HepG2 (cell line): ENCODE measurements around the gene ARTN. TPM values are rescaled to one million over a fixed set of nuclear protein-coding genes. Genes with fewer than 3 reads are reported as not detected.
A peak's percentile ranks its signal among the peaks of the same experiment; 100 is the strongest.

Experiments used
- AHR ChIP-seq: IDR thresholded peaks from 2 replicates; pipeline ENCODE4 v1.6.1; 2018; ENCODE audit warnings: missing genetic modification reagents, missing compliant biosample characterization
- ATF3 ChIP-seq: sonication (generic); formaldehyde crosslinking; IDR thresholded peaks from 2 replicates; pipeline ENCODE4 v1.4.0; 2020; ENCODE audit warnings: missing genetic modification reagents
- ATF4 ChIP-seq, 2 experiments: fragments of 450-650 bp in 1 of 2; sonication (generic) in 1 of 2; formaldehyde crosslinking; IDR thresholded peaks; 2 replicates each; pipeline versions ENCODE4 v1.5.0 to v1.8.0; 2020 to 2022; ENCODE audit warnings: mild to moderate bottlenecking in 1 of 2, missing genetic modification reagents in 1 of 2
- CEBPB ChIP-seq: IDR thresholded peaks from 2 replicates; pipeline ENCODE4 v1.6.1; 2011; ENCODE audit warnings: low read depth, low read length, improper control_type of control experiment, borderline replicate concordance
- GABPB1 ChIP-seq: IDR thresholded peaks from 2 replicates; pipeline ENCODE4 v1.6.1; 2016; ENCODE audit warnings: mild to moderate bottlenecking, missing genetic modification reagents, moderate library complexity, missing compliant biosample characterization
- HDAC6 ChIP-seq: fragments of 200-600 bp; sonication (generic); IDR thresholded peaks from 2 replicates; pipeline ENCODE4 v1.7.0; 2017; ENCODE audit warnings: mild to moderate bottlenecking, antibody characterized with exemption, low read length, low read depth
- HIC2 ChIP-seq: sonication (generic); formaldehyde crosslinking; IDR thresholded peaks from 2 replicates; pipeline ENCODE4 v1.9.0; 2022; ENCODE audit warnings: low read depth, missing genetic modification reagents
- HOXA5 ChIP-seq: sonication (generic); formaldehyde crosslinking; IDR thresholded peaks from 2 replicates; pipeline ENCODE4 v1.4.0; 2020; ENCODE audit warnings: missing genetic modification reagents
- IRF2 ChIP-seq: IDR thresholded peaks from 2 replicates; pipeline ENCODE4 v1.6.1; 2018; ENCODE audit warnings: missing genetic modification reagents, missing compliant biosample characterization
- KLF15 ChIP-seq: sonication (generic); formaldehyde crosslinking; IDR thresholded peaks from 2 replicates; pipeline ENCODE4 v1.8.1; 2023; ENCODE audit warnings: borderline replicate concordance, mild to moderate bottlenecking, inconsistent platforms, missing genetic modification reagents, mixed read lengths
- MAZ ChIP-seq, 2 experiments: sonication (generic) in 1 of 2; formaldehyde crosslinking in 1 of 2; IDR thresholded peaks; 2 replicates each; pipeline versions ENCODE4 v1.5.0 to v1.6.1; 2012 to 2020; ENCODE audit warnings: low read depth in 2 of 2, mild to moderate bottlenecking in 2 of 2, borderline replicate concordance in 1 of 2, improper control_type of control experiment in 1 of 2, low read length in 1 of 2, missing genetic modification reagents in 1 of 2, moderate library complexity in 1 of 2
- NAIF1 ChIP-seq: sonication (generic); formaldehyde crosslinking; IDR thresholded peaks from 2 replicates; pipeline ENCODE4 v1.5.0; 2020; ENCODE audit warnings: mild to moderate bottlenecking, missing genetic modification reagents, borderline replicate concordance
- PHF20 ChIP-seq: sonication (generic); formaldehyde crosslinking; IDR thresholded peaks from 2 replicates; pipeline ENCODE4 v1.5.0; 2020; ENCODE audit warnings: mild to moderate bottlenecking, missing genetic modification reagents
- PHF21A ChIP-seq: sonication (generic); formaldehyde crosslinking; IDR thresholded peaks from 2 replicates; pipeline ENCODE4 v1.5.0; 2020; ENCODE audit warnings: mild to moderate bottlenecking, missing genetic modification reagents
- SAP130 ChIP-seq: IDR thresholded peaks from 2 replicates; pipeline ENCODE4 v1.6.1; 2016; ENCODE audit warnings: low read depth
- TSC22D2 ChIP-seq: sonication (generic); formaldehyde crosslinking; IDR thresholded peaks from 2 replicates; pipeline ENCODE4 v1.5.1; 2020; ENCODE audit warnings: missing genetic modification reagents, mild to moderate bottlenecking, borderline replicate concordance
- ZBTB46 ChIP-seq: sonication (generic); formaldehyde crosslinking; IDR thresholded peaks from 2 replicates; pipeline ENCODE4 v1.4.0; 2020; ENCODE audit warnings: mild to moderate bottlenecking, missing genetic modification reagents, borderline replicate concordance
- ZNF121 ChIP-seq: sonication (generic); formaldehyde crosslinking; IDR thresholded peaks from 2 replicates; pipeline ENCODE4 v1.5.0; 2020; ENCODE audit warnings: mild to moderate bottlenecking, missing genetic modification reagents
- ZNF235 ChIP-seq: sonication (generic); formaldehyde crosslinking; IDR thresholded peaks from 2 replicates; pipeline ENCODE4 v1.8.1; 2023; ENCODE audit warnings: mild to moderate bottlenecking, missing genetic modification reagents, borderline replicate concordance
- ZNF253 ChIP-seq: sonication (generic); formaldehyde crosslinking; IDR thresholded peaks from 2 replicates; pipeline ENCODE4 v1.8.0; 2022; ENCODE audit warnings: mild to moderate bottlenecking, missing genetic modification reagents, borderline replicate concordance
- ZNF3 ChIP-seq: IDR thresholded peaks from 2 replicates; pipeline ENCODE4 v1.7.0; 2017; ENCODE audit warnings: inconsistent platforms
- ZNF543 ChIP-seq: sonication (generic); formaldehyde crosslinking; IDR thresholded peaks from 2 replicates; pipeline ENCODE4 v1.4.0; 2020; ENCODE audit warnings: mild to moderate bottlenecking, missing genetic modification reagents
- ZNF556 ChIP-seq: sonication (generic); formaldehyde crosslinking; IDR thresholded peaks from 2 replicates; pipeline ENCODE4 v1.4.0; 2020; ENCODE audit warnings: mild to moderate bottlenecking, missing genetic modification reagents, borderline replicate concordance
- ZNF577 ChIP-seq: sonication (generic); formaldehyde crosslinking; IDR thresholded peaks from 2 replicates; pipeline ENCODE4 v1.4.0; 2020; ENCODE audit warnings: mild to moderate bottlenecking, low read depth, missing genetic modification reagents, borderline replicate concordance
- ZNF720 ChIP-seq: sonication (generic); formaldehyde crosslinking; IDR thresholded peaks from 2 replicates; pipeline ENCODE4 v1.4.0; 2020; ENCODE audit warnings: missing genetic modification reagents
- polyA plus RNA-seq, 8 experiments: library from polyadenylated mRNA; depleted of rRNA in 3 of 8; stranded (reverse) in 7 of 8; unstranded in 1 of 8; fragments of >200 nt; fragmentation: Illumina TruSeq in 4 of 8; extraction: Trizol in 4 of 8; gene quantifications; 2 replicates each; pipeline versions ENCODE4 v1.2.1 to v1.2.3, GENCODE V29; 2011 to 2016; ENCODE audit warnings: low read depth in 4 of 8, missing spikeins in 1 of 8, mixed read lengths in 1 of 8; ENCODE audit not compliant: insufficient read depth in 1 of 8
- total RNA-seq, 5 experiments: library from RNA; depleted of rRNA; stranded (reverse); fragments of >200 nt; fragmentation: Illumina TruSeq; extraction: Trizol; gene quantifications; 2 replicates each; pipeline ENCODE4 v1.2.3, GENCODE V29; 2016; ENCODE audit warnings: low read depth in 1 of 5

The ARTN gene
- total and polyA plus RNA-seq, 2 of the 13 experiments (the other 11 are each of a cell fraction or from before 2014, with no cell fraction given): 0.11 to 0.62 TPM

GRCh38 chr1:43980255-43981134 is 46.9 kb downstream of the ARTN start (continued):
- TF ChIP-seq IRF2 (CRISPR knock-in tag): no peak
- TF ChIP-seq GABPB1 (CRISPR knock-in tag): no peak
- peak; percentile 27; the same call in 1 of the 2 replicates for TF ChIP-seq ZBTB46 (CRISPR knock-in tag)
- no peak for TF ChIP-seq ZNF121
- TF ChIP-seq ZNF235 (CRISPR knock-in tag): no peak
- no peak for TF ChIP-seq HDAC6
- no peak for TF ChIP-seq AHR (CRISPR knock-in tag)
- no peak for TF ChIP-seq ZNF720 (CRISPR knock-in tag)
- TF ChIP-seq TSC22D2 (CRISPR knock-in tag): no peak
- no peak for TF ChIP-seq NAIF1 (CRISPR knock-in tag)
- TF ChIP-seq ZNF253: 0 out of 2 replicates have a peak, but pooled peaks have one; percentile 2
- 0 out of 2 replicates have a peak, but pooled peaks have one; percentile 14 for TF ChIP-seq ZNF556 (CRISPR knock-in tag)
- 0 out of 2 replicates have a peak, but pooled peaks have one; percentile 2 for TF ChIP-seq PHF21A (CRISPR knock-in tag)
- no peak for TF ChIP-seq ATF4 (CRISPR knock-in tag; IDR thresholded peaks at IDR 0.05)
- no peak for TF ChIP-seq ZNF577 (CRISPR knock-in tag)
- no peak for TF ChIP-seq HIC2 (CRISPR knock-in tag)
- TF ChIP-seq SAP130 (CRISPR knock-in tag): peak; percentile 13; the same call in 1 of the 2 replicates
- no peak for TF ChIP-seq MAZ (IDR thresholded peaks at IDR 0.05; ENCODE audit: borderline replicate concordance, low read depth, low read length)
- no peak for TF ChIP-seq MAZ (CRISPR knock-in tag; IDR thresholded peaks at IDR 0.05; ENCODE audit: low read depth)
- no peak for TF ChIP-seq ZNF3 (CRISPR knock-in tag)
- no peak for TF ChIP-seq PHF20 (CRISPR knock-in tag)
- no peak for TF ChIP-seq KLF15
- TF ChIP-seq HOXA5: no peak
- TF ChIP-seq ATF3 (CRISPR knock-in tag): no peak
- no peak for TF ChIP-seq ZNF543 (CRISPR knock-in tag)
- peak; percentile 92 for TF ChIP-seq CEBPB
